NCI-H146 (cell line): Measurements from ENCODE around the gene IQGAP3.
"Not testable (repeated sequence)": the region's sequence is repeated elsewhere in the genome, so short reads cannot be mapped to it uniquely, and the experiment has no call there.

ENCODE experiments used
- DNase-seq: peaks from one replicate; lab custom pipeline; 2025; lab: John Stamatoyannopoulos, UW

The IQGAP3 gene

DNA sequence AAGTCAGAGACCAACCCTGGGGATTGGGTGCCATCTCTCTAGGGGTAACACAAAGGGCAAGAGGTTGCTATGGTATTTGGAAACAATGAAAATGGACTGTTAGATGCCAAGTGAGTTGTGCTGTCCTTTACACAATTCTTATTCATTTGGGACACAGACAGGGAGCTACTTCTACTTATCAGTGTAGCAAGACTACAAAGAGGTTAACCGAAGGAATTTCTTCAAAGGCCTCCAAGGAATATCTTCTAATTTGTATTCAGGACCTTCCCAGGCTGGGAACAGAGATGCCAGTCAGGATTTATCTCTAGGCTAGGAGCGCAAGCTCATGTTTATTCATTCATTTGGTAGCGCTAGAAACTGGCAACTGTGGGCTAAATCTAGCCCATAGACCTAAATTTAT is 21.8 kb upstream of the IQGAP3 start:
- no peak for DNase-seq

DNA sequence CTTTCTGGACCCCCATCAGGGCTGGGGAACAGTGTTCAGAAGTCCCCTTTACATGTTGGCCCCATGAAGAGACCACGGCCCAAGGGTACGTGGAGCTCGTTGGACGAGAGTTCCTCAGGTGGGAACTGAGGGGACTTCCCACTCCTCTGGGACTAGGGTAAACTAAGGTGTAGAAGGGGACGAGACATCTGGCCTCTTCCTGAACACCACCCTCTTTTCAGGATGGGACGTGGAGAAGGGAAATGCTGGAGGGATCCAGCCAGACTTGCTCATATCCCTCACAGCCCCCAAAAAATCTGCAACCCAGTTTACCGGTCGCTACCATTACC is 21.3 kb upstream of the IQGAP3 start:
- no peak for DNase-seq

DNA sequence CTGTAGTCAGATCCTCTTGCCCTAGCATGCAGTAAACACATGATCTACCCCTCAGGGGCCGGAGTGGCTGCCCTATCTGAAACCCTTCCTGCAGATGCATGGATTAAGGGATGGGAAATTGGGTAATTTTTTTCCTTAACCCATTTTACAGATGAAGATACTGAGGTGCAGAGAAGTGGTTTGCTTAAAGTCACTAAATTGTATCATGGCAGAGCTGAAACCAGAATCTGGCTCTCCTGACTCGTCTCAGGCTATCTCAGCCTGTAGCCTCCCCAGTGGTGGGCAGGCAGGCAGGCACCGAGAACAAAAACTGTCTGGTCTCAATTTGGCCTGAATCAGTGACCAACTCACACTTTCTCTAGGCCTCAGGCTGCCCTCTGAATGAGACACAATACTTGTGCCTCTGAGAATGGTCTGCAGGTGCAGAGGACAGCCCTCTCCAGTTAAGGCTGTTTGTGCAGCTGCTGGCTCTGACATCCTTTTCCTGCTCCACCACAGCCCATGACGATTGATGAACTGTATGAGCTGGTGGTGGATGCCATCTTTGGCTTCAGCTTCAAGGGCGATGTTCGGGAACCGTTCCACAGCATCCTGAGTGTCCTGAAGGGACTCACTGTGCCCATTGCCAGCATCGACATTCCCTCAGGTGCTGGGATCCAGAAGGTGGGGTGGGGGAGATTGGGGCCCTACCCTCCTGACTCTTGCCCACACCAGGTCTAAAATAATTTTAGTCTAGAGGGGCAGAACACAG is 20.7 kb upstream of the IQGAP3 start:
- peak; percentile 79 for DNase-seq

DNA sequence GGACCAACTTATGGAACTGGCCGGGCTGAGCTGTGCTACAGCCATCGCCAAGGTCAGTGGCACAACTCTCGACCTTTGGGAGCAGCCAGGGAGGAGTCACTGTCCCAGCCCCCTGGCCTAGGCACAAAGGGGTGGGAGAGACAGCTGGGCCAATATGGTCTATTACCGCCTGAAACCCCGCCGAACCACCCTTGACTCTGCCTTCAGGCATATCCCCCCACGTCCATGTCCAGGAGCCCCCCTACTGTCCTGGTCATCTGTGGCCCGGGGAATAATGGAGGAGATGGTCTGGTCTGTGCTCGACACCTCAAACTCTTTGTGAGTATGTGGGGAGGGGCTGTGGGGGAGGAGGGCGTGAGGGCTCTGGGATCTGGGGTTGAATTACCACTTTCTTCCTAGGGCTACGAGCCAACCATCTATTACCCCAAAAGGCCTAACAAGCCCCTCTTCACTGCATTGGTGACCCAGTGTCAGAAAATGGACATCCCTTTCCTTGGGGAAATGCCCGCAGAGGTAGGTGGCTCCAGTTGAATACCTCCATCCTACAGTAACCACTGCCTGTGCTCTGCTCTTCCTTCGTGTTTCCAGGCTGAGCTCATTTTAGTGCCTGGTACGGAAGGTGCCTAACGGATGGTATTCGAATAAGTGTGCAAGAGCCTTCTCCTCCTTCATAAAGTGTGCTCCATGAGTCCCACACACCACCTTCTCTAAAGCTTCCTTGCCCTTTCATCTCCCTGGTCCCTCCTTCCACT is 20.0 kb upstream of the IQGAP3 start:
- DNase-seq: no peak

DNA sequence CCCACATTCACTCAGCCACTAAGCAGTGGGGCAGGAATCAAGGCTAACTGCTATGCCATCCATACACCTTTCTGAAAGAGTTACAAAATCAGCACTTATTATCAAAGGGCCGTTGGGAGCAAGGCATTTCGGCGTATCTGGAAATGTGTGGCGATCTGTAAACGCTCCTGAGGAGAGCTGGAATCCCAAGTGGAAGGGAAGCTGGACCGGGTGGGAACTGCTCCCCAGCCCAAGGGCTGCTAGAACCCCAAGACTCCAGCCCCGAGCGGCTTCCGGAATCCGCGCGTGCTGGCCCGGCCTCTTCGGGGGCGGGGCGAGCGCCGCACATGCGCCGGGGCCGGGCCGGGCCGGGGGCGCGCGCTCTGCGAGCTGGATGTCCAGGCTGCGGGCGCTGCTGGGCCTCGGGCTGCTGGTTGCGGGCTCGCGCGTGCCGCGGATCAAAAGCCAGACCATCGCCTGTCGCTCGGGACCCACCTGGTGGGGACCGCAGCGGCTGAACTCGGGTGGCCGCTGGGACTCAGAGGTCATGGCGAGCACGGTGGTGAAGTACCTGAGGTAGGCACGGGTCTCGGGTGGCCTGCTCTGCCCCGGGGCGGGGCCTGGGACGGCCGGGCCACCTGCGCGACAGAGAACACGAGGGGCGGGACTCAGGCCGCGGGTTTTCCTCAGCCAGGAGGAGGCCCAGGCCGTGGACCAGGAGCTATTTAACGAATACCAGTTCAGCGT is 19.2 kb upstream of the IQGAP3 start, which contains the start of gene NAXE:
Gene NAXE, plus strand, starts transcription at position 345 of the 726 bp plus-strand sequence. Its CDS starts 29 bp downstream, at position 374.
- peak; percentile 84 for DNase-seq

DNA sequence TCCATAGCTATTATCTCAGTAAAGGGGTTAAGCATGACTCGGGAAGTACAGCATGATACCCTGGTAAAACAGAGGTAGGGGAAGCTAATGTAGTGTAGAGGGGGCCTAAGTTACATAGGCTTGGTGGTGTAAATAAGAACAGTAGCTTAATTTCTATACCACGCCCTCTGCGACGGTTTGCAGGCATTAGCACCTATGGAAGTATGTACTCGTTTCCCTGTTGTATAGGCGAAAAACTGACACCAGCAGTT is 18.7 kb upstream of the IQGAP3 start:
- DNase-seq: peak; percentile 60

DNA sequence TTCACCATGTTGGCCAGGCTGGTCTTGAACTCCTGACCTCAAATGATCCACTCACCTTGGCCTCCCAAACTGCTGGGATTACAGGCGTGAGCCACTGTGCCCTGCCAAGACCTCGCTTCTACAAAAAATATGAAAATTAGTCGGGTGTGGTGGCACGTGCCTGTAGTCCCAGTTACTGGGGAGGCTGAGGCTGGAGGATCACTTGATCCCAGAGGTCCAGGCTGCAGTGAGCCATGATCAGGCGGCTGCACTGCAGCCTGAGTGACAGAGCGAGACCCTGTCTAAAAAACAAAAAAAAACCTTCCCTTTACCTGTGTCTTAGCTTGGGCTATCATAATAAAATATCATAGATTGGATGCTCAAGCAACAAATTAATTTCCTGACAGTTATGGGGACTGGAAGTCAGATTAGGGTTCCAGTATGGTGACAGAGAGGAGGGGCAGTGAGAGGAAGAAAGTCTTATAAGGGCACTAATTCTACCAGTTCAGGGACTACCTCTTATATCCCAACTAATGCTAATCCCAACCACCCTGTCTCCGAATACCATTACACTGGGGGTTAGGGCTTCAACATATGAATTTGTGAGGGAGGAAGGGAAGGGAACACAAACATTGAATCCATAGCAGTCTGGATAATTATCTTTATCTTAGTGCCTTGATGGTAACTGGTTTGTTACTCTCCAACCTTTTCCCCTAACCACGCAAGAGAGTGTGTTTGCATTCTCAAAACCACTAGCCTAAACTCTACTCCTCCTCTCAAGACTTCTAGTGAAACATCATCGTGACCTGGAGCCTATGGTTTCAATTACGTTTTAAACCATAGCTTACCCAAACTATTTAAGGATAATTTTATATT is 18.2 kb upstream of the IQGAP3 start:
- no peak for DNase-seq

DNA sequence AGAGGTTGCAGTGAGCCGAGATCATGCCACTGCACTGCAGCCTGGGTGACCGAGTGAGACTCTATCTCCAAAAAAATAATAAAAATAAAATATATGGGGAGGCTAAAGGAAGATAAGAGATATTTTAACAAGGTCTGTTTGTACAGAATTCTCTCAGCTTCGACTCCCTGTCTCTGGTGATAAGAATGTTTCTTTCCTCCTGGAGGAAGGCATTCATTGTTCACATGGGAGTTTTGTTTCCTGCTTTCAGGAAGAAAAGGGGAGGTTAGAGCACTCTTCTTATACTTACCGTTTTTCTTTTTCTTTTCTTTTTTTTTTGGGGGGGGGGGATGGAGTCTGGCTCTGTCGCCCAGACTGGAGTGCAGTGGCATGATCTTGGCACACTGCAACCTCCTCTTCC is 17.2 kb upstream of the IQGAP3 start:
- DNase-seq: no peak

DNA sequence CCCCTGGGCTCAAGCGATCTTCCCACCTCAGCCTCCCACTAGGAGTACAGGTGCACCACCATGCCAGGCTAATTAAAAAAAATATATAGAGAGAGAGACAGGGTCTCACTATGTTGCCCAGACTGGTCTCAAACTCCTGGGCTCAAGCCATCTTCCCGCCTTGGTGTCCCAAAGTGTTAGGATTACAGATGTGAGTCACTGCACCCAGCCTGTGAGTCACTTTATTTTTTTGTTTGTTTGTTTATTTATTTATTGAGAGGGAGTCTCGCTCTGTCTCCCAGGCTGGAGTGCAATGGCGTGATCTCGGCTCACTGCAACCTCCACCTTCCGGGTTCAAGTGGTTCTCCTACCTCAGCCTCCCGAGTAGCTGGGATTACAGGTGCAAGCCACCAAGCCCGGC is 15.6 kb upstream of the IQGAP3 start:
- DNase-seq: not testable (repeated sequence)

DNA sequence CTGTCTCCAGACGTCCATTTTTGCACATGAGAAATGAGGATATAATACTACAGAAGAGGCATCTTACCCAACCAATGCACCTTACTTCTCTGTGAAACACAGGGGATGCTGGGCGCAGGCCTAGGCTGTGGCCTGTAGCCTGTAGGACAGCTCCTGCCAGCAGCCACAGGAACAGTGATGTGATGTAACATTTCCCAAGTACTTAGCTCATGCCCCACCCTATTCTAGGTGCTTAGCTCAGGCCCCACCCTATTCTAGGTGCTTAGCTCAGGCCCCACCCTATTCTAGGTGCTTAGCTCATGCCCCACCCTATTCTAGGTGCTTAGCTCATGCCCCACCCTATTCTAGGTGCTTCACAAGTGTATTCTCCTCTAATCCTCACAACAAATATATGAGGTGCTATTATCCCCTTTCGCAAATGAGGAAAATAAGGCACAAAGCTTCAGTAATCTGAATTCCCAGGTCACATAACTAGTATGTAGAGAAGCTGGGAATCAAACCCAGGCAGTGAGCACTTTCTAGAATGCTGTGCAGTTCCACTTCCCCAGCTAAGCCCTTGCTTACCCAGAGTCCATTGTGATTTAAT is 14.6 kb upstream of the IQGAP3 start:
- no peak for DNase-seq

DNA sequence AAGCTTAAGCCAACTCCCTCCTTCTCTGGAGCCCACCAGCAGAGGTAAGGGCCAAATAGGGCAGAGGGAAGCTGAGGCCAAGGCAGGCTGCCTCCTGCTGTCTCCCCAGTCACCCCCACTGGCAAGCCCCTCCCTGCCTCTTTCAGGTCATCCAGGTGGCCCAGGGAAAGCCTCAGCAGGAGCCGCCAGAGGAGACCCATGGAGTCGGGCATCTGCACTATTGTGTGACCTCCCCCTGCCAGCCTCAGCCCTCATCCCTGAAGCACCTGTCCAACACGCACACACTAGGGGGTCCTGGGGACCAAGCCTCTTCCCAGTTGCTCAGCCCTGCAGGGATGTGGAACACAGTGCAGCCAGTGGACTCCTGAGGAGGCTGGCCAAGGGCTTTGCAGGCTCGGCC is 14.0 kb upstream of the IQGAP3 start:
- peak; percentile 92 for DNase-seq

DNA sequence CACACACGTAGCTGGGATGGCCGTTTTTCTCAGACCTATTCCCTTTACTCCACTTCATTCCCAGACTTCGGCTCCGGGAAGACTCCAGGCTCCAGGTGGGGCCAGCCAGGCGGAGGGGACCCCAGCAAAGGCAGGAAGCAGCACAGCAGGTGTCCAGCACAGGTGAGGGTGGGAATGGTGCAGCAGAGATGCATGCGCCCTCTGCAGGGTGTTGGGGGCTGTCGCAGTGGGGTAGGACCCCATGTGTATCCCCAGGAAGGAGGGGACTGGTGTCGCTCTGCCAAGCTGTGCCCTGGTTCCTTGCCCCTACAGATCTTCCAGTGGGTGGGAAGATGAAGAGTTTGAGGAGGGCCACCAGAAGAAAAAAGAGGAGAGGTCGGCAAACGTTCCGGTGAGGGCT is 12.4 kb upstream of the IQGAP3 start:
- DNase-seq: peak; percentile 55

DNA sequence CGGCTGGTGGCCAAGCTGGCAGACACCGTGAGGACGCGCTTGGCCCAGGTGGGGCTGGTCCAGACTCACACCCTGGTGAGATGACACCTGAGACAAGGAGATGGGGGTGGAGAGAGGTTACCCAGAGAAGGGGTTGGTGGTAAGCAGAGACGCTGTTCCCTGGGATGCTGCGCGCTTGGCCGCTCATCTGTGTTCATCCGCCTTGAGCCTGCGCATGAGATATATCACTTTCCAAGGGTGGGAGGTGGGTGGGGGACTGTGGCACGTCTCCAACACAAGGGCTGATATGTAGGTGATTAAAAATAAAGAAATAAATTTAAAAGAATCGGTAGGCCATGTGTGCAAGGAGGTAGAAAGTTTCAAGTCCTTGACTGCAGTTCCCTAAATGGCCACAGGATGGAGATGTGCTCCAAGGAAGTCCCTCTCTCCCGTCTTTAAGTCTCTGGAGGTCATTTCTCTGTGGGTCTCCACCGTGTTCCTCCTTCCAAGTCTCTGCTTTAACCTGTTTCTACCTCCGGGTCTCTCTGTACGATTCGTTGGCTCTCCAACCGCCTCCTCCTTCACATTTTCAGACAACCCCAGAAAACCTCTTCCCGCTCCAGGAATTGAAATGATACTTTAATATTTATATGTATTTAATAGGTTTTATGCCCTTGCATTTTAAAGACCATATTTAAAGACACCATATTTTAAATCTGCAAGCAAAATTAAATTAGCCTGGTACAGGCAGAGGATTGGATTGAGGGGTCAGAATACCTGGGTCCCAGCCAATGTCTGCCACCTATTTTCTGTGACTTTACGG is 11.7 kb upstream of the IQGAP3 start:
- peak; percentile 74 for DNase-seq

DNA sequence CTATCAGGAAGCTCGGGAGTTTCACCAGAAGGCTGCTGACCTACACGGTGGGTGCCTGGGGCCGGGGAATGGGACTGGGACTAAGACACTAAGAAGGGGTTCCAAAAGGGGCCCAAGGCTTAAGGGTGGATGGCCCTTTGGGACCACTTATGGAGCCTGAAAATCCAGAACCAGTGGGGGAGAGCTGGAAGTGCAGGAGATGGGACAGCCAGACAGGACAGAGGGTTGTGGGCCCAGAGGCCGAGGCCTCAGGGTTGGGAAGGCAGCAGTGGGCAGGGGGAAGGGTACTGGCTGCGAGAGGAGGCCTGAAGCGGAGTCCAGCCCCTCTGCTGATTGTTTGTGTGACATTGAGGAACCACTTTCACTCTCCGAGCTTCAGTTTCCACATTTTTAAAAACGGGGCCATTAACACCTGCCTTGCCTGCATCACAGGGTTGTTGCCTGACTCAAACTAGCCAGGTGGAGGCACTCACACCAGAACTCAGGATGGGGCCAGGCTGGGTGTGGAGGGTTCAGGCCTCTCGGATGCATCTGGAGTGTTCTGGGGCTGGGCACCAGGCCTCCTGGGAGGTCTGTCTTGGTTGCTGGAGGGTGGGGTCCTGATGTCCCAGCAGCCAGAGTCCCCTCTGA is 10.1 kb upstream of the IQGAP3 start:
- no peak for DNase-seq

DNA sequence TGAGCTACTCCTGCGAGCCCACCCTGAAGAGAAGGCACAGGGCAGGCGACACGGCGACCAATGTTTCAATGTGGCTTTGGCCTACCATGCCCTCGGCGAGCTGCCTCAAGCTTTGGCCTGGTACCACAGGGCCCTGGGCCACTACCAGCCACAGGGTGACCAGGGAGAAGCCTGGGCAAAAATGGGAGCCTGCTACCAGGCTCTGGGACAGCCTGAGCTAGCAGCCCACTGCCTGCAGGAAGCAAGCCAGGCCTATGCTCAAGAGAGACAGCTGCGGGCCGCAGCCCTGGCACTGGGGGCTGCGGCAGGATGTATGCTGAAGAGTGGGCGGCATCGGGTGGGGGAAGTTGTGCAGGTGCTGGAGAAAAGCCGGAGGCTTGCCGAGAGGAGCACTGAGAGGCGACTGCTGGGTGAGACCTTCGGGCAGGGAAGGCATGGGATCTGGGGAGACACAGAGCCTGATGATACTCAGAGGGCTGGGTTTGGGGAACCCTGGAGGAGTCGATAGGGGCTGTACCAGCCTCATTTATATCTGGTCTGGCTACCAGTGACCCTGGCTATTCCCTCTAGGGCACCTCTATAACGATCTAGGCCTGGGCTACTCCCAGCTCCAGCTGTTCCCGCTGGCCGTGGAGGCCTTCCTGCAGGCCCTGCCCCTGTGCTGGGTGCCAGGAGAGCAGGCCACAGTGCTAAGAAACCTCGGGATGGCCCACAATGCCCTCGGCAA is 9.5 kb upstream of the IQGAP3 start:
- no peak for DNase-seq

DNA sequence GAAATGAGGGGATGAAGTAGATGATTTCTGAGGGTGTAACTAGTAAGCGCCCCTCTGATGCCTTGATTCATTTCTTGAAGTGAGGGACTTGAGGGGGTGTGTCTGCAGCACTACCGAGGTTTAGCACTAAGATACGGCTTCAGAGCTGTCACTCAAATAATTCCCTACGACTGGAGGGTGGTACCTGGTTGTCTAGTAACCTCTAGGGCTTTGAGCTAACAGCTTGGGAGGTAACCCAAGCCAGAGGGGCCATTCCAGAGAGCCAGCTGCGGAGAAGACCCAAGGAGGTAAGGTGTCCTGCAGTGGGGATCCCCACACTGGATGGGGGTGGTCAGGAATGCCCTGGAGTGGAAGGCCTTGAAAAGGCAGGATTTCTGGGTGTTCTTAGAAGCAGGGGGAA is 7.1 kb upstream of the IQGAP3 start, which contains the start of gene TTC24:
Gene TTC24, plus strand, starts transcription at position 252 of the 400 bp plus-strand sequence. CDS start 1,642 bp downstream, outside the sequence.
- no peak for DNase-seq

DNA sequence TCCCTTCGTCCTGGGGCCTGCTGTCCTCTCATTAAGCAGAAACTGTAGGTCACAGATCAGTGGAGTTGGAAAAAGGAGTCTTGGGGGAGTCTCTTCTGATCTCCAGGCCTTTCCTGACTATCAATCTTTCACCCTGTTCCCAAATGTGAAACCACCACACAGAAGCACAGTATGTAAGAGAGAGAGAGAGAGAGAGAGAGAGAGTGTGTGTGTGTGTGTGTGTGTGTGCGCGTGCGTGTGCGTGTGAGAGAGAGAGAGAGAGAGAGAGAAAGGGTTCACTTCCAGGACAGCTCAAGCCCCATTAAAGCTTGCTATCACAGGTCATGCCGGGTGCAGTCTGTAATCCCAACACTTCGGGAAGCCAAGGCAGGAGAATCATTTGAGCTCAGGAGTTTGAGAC is 5.7 kb upstream of the IQGAP3 start:
- no peak for DNase-seq

DNA sequence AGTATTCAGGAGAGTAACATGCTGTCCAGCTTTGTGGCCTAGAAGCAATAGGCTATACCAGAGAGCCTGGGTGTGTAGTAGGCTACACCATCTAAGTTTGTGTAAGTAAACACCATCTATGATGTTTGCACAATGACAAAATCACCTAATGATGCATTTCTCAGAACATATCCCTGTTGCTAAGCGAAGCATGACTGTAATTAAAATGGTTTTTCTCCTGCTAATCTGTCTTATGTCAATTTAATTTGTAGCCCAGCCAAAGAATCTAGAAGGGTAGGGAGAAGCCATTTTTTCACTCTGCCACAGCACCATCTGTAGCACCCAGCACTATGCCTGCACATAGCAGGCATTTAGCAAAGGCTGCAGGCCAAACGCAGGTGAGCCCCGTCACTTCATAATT is 5.2 kb upstream of the IQGAP3 start:
- DNase-seq: peak; percentile 39

DNA sequence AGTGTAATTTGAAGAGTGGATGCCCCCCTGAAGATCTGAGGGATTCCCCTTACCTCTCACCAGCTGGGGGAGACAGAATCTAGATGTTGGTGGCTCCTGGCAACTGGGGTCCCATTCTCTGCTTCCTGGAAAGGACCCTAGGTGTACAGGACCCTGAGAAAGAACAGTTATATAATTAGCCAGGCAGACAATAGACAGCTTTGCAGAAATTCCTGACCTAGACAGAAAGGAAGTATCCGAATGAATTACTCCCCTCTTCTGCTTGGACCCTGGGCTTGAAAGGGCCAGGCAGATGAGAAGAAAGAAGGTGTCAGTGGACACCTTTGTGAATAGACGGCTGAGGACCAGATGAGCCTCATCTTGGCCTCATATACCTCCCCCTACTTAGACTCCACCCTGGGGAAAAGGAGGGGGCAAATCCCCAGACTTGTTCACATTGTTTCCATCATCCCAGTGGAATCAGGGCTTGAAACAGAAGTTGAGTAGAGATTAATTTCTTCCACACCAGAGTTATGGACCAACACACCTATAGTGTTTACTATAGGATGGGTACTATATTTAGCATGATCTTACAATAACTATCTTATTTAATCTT is 1.8 kb upstream of the IQGAP3 start:
- DNase-seq: no peak
